Neural cell (in vitro differentiated cells): ENCODE measurements around the gene R3HDM4.

Experiments
- EP300 ChIP-seq: fragments of 450-650 bp; conservative IDR thresholded peaks from 2 replicates; pipeline ENCODE4 v1.6.1; 2014; ENCODE audit warnings: antibody characterized with exemption, mild to moderate bottlenecking, moderate library complexity; ENCODE audit not compliant: poor library complexity, severe bottlenecking
- EZH2 ChIP-seq: fragments of 200-600, 300-800 bp; shearing (Covaris generic), sonication (generic); IDR thresholded peaks from 2 replicates; pipeline ENCODE4 v1.6.1; 2014; ENCODE audit warnings: antibody characterized with exemption, low read length, borderline replicate concordance, mild to moderate bottlenecking; ENCODE audit not compliant: insufficient read depth, poor library complexity, severe bottlenecking
- POLR2AphosphoS5 ChIP-seq: IDR thresholded peaks from 2 replicates; pipeline ENCODE4 v1.6.1; 2012
- RAD21 ChIP-seq: fragments of 450-650 bp; conservative IDR thresholded peaks from 2 replicates; pipeline ENCODE4 v1.6.1; 2014; ENCODE audit warnings: antibody characterized with exemption, mild to moderate bottlenecking, moderate library complexity
- SMC3 ChIP-seq: fragments of 450-650 bp; conservative IDR thresholded peaks from 2 replicates; pipeline ENCODE4 v1.6.1; 2014; ENCODE audit warnings: antibody characterized with exemption, mild to moderate bottlenecking, moderate library complexity; ENCODE audit not compliant: poor library complexity
- TAF1 ChIP-seq: IDR thresholded peaks from 2 replicates; pipeline ENCODE4 v1.6.1; 2012; ENCODE audit warnings: low read depth
- TF ChIP-seq, protein P1 (sequence below): fragments of 450-650 bp; IDR thresholded peaks from 2 replicates; pipeline ENCODE4 v1.5.1; 2014; ENCODE audit warnings: antibody characterized with exemption, mild to moderate bottlenecking, moderate library complexity; ENCODE audit not compliant: poor library complexity, severe bottlenecking
- TF ChIP-seq, protein P2 (sequence below): IDR thresholded peaks from 2 replicates; pipeline ENCODE4 v1.6.1; 2012; ENCODE audit warnings: borderline replicate concordance

DNA sequence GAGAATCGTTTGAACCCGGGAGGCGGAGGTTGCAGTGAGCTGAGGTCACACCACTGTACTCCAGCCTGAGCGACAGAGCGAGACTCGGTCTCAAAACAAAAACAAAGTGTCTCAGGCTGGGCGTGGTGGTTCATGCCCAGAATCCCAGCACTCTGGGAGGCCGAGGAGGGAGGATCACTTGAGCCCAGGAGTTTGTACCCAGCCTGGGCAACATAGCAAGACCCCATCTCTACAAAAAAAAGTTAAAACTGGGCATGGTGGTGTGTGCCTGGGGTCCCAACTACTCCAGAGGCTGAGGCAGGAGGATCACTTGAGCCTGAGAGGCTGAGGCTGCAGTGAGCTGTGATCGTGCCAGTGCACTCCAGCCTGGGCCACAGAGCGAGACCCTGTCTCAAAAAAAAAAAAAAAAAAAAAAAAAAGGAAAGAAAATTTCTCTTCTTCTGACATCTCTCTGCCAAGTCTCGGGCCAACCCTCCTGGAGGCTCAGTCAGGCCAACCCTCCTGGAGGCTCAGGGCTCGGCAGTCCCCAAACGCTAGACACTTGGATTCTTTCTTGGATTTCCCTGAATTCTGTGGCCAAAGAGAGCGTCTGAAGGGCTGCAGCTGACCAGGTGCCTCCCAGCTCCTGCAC is 39.1 kb upstream of the R3HDM4 start:
- no peak for TF ChIP-seq SMC3
- TF ChIP-seq EP300 = no peak
- TF ChIP-seq, protein P1, sequence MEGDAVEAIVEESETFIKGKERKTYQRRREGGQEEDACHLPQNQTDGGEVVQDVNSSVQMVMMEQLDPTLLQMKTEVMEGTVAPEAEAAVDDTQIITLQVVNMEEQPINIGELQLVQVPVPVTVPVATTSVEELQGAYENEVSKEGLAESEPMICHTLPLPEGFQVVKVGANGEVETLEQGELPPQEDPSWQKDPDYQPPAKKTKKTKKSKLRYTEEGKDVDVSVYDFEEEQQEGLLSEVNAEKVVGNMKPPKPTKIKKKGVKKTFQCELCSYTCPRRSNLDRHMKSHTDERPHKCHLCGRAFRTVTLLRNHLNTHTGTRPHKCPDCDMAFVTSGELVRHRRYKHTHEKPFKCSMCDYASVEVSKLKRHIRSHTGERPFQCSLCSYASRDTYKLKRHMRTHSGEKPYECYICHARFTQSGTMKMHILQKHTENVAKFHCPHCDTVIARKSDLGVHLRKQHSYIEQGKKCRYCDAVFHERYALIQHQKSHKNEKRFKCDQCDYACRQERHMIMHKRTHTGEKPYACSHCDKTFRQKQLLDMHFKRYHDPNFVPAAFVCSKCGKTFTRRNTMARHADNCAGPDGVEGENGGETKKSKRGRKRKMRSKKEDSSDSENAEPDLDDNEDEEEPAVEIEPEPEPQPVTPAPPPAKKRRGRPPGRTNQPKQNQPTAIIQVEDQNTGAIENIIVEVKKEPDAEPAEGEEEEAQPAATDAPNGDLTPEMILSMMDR = no peak
- TF ChIP-seq POLR2AphosphoS5 = no peak
- no peak for TF ChIP-seq EZH2
- no peak for TF ChIP-seq RAD21
- no peak for TF ChIP-seq TAF1
- TF ChIP-seq, protein P2, sequence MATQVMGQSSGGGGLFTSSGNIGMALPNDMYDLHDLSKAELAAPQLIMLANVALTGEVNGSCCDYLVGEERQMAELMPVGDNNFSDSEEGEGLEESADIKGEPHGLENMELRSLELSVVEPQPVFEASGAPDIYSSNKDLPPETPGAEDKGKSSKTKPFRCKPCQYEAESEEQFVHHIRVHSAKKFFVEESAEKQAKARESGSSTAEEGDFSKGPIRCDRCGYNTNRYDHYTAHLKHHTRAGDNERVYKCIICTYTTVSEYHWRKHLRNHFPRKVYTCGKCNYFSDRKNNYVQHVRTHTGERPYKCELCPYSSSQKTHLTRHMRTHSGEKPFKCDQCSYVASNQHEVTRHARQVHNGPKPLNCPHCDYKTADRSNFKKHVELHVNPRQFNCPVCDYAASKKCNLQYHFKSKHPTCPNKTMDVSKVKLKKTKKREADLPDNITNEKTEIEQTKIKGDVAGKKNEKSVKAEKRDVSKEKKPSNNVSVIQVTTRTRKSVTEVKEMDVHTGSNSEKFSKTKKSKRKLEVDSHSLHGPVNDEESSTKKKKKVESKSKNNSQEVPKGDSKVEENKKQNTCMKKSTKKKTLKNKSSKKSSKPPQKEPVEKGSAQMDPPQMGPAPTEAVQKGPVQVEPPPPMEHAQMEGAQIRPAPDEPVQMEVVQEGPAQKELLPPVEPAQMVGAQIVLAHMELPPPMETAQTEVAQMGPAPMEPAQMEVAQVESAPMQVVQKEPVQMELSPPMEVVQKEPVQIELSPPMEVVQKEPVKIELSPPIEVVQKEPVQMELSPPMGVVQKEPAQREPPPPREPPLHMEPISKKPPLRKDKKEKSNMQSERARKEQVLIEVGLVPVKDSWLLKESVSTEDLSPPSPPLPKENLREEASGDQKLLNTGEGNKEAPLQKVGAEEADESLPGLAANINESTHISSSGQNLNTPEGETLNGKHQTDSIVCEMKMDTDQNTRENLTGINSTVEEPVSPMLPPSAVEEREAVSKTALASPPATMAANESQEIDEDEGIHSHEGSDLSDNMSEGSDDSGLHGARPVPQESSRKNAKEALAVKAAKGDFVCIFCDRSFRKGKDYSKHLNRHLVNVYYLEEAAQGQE = no peak
